A673 (cell line): Measurements from ENCODE around the gene EPN1. TPM values are rescaled to one million over a fixed set of nuclear protein-coding genes. Genes with fewer than 3 reads are reported as not detected.
"Not testable (repeated sequence)": the region's sequence is repeated elsewhere in the genome, so short reads cannot be mapped to it uniquely, and the experiment has no call there.

Experiments
- BruUV-seq: library from RNA; stranded (reverse); fragments of 400-500 nt; replicated peaks from 2 replicates; lab custom pipeline; 2021; lab: Mats Ljungman, UMichigan
- CTCF ChIA-PET: fragments of 300-600 bp; sonication (Branson Sonifier 250); formaldehyde crosslinking; loops from one replicate; lab custom pipeline; 2022; ENCODE audit warnings: antibody characterized with exemption; lab: Charles Lee
- POLR2A ChIA-PET: fragments of 300-600 bp; sonication (Branson Sonifier 250); formaldehyde crosslinking; loops from one replicate; lab custom pipeline; 2022; ENCODE audit warnings: antibody characterized with exemption; ENCODE audit not compliant: low non-redundant PET; lab: Charles Lee
- DNase-seq: peaks from one replicate; pipeline ENCODE4 v3.0.0-alpha.2; 2015; ENCODE audit warnings: low spot score
- H3K27ac ChIP-seq: fragments of 200-600 bp; sonication (generic); 2 replicates; pipeline ENCODE4 v1.5.1; 2016; ENCODE audit warnings: mixed run types, low read depth, mild to moderate bottlenecking, mixed read lengths, antibody characterized with exemption, low read length; ENCODE audit not compliant: poor library complexity, severe bottlenecking
- H3K27me3 ChIP-seq: fragments of 200-600 bp; sonication (generic); replicated peaks from 2 replicates; pipeline ENCODE4 v1.6.1; 2017; ENCODE audit warnings: mixed run types, low read depth, mild to moderate bottlenecking, mixed read lengths, antibody characterized with exemption, low read length; ENCODE audit not compliant: insufficient read depth, poor library complexity
- H3K36me3 ChIP-seq: fragments of 200-600 bp; sonication (generic); 2 replicates; pipeline ENCODE4 v1.6.1; 2016; ENCODE audit warnings: mixed run types, mild to moderate bottlenecking, mixed read lengths, antibody characterized with exemption, low read length; ENCODE audit not compliant: insufficient read depth, poor library complexity, severe bottlenecking
- H3K4me1 ChIP-seq: fragments of 200-600 bp; sonication (generic); 2 replicates; pipeline ENCODE4 v1.6.1; 2017; ENCODE audit warnings: mixed run types, mild to moderate bottlenecking, mixed read lengths, antibody characterized with exemption, low read length; ENCODE audit not compliant: insufficient read depth, poor library complexity, severe bottlenecking
- H3K4me3 ChIP-seq: fragments of 200-600 bp; sonication (generic); 2 replicates; pipeline ENCODE4 v1.5.1; 2016; ENCODE audit warnings: low read depth, mixed run types, mild to moderate bottlenecking, mixed read lengths, low read length; ENCODE audit not compliant: poor library complexity, severe bottlenecking
- H3K9me3 ChIP-seq: fragments of 200-600 bp; sonication (generic); 2 replicates; pipeline ENCODE4 v1.6.1; 2016; ENCODE audit warnings: mixed run types, low read depth, mild to moderate bottlenecking, mixed read lengths, antibody characterized with exemption, low read length; ENCODE audit not compliant: poor library complexity, severe bottlenecking
- EZH2 ChIP-seq: fragments of 200-600 bp; sonication (generic); IDR thresholded peaks from 2 replicates; pipeline ENCODE4 v1.6.1; 2017; ENCODE audit warnings: borderline replicate concordance, low read depth, mild to moderate bottlenecking, mixed read lengths, antibody characterized with exemption, low read length; ENCODE audit not compliant: poor library complexity, severe bottlenecking
- intact Hi-C: fragments of 100-400 bp; cut with micrococcal nuclease; formaldehyde crosslinking; loops from one replicate; pipeline ENCODE4 v1.10.0; 2022; ENCODE audit not compliant: unreplicated experiment
- total RNA-seq: library from RNA; stranded (reverse); gene quantifications from 2 replicates; pipeline ENCODE4 v1.2.3, GENCODE V29; 2021
- TF ChIP-seq, protein P1 (sequence below): fragments of 300-800, 200-600 bp; sonication (generic); conservative IDR thresholded peaks from 2 replicates; pipeline ENCODE4 v1.5.1; 2017; ENCODE audit warnings: low read depth, mild to moderate bottlenecking, antibody characterized with exemption, low read length, moderate library complexity, mixed read lengths

Gene EPN1
- total RNA-seq, 1 experiment from 2014 or later, result 178 TPM

- H3K9me3 ChIP-seq, result no peaks in the 10 kb centered on the region
Observed at GRCh38 chr19:55717251-55717650, 42.2 kb downstream of the EPN1 start.

DNA sequence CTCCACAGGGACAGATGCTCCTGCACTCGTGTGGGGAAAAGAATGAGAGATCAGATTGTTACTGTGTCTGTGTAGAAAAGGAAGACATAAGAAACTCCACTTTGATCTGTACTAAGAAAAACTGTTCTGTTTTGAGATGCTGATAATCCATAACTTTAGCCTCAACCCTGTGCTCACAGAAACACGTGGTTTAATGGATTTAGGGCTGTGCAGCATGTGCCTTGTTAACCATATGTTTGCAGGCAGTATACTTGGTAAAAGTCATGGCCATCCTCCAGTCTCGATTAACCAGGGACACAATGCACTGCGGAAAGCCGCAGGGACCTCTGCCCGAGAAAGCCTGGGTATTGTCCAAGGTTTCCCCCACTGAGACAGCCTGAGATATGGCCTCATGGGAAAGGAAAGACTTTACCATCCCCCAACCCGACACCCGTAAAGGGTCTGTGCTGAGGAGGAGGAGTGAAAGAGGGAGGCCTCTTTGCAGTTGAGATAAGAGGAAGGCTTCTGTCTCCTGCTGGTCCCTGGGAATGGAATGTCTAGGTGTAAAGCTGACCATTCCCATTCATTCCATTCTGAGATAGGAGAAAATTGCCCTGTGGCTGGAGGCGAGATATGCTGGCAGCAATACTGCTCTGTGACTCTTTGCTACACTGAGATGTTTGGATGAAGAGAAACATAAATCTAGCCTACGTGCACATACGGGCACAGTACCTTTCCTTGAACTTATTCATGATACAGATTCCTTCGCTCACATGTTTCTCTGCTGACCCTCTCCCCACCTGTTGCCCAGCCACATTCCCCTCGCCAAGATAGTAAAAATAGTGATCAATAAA is 43.1 kb downstream of the EPN1 start:
- intact Hi-C loops, POLR2A ChIA-PET, H3K4me3 ChIP-seq, CTCF ChIA-PET, DNase-seq, H3K27ac ChIP-seq, H3K36me3 ChIP-seq, H3K9me3 ChIP-seq, BruUV-seq, H3K4me1 ChIP-seq: not testable (repeated sequence)
- peaks cover 44% of the 10 kb centered on the region for H3K27me3 ChIP-seq

More at GRCh38 chr19:55717251-55717650, 42.2 kb downstream of the EPN1 start:
- no peak for DNase-seq
- intact Hi-C loops, result no loop called here
- Histone ChIP-seq H3K4me3 (no peak overlapping the region), H3K36me3 (no peaks in the 10 kb centered on the region), H3K27me3 (peaks cover 44% of the 10 kb centered on the region), H3K4me1 (no peaks in the 10 kb centered on the region), H3K27ac (no peak overlapping the region)
- CTCF ChIA-PET, result no interaction called here
- no TSS peak for BruUV-seq
- TF ChIP-seq EZH2, result no peak
- TF ChIP-seq, protein P1, sequence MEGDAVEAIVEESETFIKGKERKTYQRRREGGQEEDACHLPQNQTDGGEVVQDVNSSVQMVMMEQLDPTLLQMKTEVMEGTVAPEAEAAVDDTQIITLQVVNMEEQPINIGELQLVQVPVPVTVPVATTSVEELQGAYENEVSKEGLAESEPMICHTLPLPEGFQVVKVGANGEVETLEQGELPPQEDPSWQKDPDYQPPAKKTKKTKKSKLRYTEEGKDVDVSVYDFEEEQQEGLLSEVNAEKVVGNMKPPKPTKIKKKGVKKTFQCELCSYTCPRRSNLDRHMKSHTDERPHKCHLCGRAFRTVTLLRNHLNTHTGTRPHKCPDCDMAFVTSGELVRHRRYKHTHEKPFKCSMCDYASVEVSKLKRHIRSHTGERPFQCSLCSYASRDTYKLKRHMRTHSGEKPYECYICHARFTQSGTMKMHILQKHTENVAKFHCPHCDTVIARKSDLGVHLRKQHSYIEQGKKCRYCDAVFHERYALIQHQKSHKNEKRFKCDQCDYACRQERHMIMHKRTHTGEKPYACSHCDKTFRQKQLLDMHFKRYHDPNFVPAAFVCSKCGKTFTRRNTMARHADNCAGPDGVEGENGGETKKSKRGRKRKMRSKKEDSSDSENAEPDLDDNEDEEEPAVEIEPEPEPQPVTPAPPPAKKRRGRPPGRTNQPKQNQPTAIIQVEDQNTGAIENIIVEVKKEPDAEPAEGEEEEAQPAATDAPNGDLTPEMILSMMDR, result no peak
- POLR2A ChIA-PET, result no interaction called here

DNA sequence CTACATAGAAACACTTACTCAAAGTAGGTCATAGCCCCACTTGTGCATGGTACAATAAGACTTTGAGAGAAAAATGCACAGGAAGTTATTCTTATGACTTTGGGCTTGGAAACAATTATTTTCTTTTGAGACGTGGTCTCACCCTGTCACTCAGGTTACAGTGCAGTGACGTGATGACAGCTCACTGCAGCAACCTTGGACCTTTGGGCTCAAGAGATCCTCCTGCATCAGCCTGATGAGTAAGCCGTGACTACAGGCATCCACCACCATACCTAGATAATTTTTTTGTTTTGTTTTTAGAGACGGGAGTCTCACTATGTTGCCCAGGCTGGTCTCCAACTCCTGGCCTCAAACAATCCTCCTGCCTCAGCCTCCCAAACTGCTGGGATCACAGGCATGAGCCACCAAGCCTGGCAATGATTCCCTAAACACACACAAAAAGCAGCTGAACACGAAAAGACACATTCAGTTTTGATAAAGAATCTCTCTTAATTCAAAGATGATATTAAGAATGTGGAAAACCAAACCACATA is 45.3 kb downstream of the EPN1 start:
- no peak for DNase-seq
- no peaks in the 10 kb centered on the region for H3K36me3 ChIP-seq
- no peak overlapping the region for H3K4me3 ChIP-seq
- POLR2A ChIA-PET, result no interaction called here
- intact Hi-C loops, result no loop called here
- H3K9me3 ChIP-seq, result no peaks in the 10 kb centered on the region
- CTCF ChIA-PET, result interaction anchor here (0.6 kb wide), 1 partner anchor 146 kb away, joined by 7 read pairs; no protein-coding TSS in a partner anchor
- H3K27me3 ChIP-seq, result peaks cover 40% of the 10 kb centered on the region
- no TSS peak for BruUV-seq
- H3K27ac ChIP-seq, result no peak overlapping the region
- H3K4me1 ChIP-seq, result no peaks in the 10 kb centered on the region
- TF ChIP-seq, protein P1, result no peak
- TF ChIP-seq EZH2, result no peak
